Uterus (tissue), 4 donors: Measurements from ENCODE around the gene IQSEC1. TPM values are rescaled to one million over a fixed set of nuclear protein-coding genes. Genes with fewer than 3 reads are reported as not detected.

Source experiments
- DNase-seq, 2 donors: peaks; one replicate each; pipeline ENCODE4 v3.0.0-alpha.2; 2019 to 2020
- H3K27ac ChIP-seq, 2 donors: fragments of 200-600 bp; sonication (generic); 1 replicate in 1 of 2; 2 replicates in 1 of 2; pipeline ENCODE4 v1.5.1; 2016 to 2018
- H3K27me3 ChIP-seq, 2 donors: fragments of 200-600 bp; sonication (generic); one replicate each; pipeline ENCODE4 v1.5.1; 2018 to 2019; ENCODE audit warnings: control low read depth in 1 of 2
- H3K36me3 ChIP-seq, 2 donors: fragments of 200-600 bp; sonication (generic); one replicate each; pipeline ENCODE4 v1.5.1; 2019; ENCODE audit warnings: control low read depth in 1 of 2
- H3K4me1 ChIP-seq, 2 donors: fragments of 200-600 bp; sonication (generic); one replicate each; pipeline ENCODE4 v1.5.1; 2018 to 2019; ENCODE audit warnings: control low read depth in 1 of 2
- H3K4me3 ChIP-seq, 2 donors: fragments of 200-600 bp; sonication (generic); 1 replicate in 1 of 2; 2 replicates in 1 of 2; pipeline ENCODE4 v1.5.1; 2018 to 2019; ENCODE audit warnings: mild to moderate bottlenecking in 1 of 2
- H3K9me3 ChIP-seq, 2 donors: fragments of 200-600 bp; sonication (generic); one replicate each; pipeline ENCODE4 v1.5.1; 2019; ENCODE audit warnings: control low read depth in 1 of 2
- CTCF ChIP-seq, 4 experiments: fragments of 200-600 bp in 2 of 4; fragments of 450-650 bp in 2 of 4; sonication (generic) in 2 of 4; IDR thresholded peaks; one replicate each; pipeline ENCODE4 v1.5.1; 2016 to 2019; ENCODE audit warnings: antibody characterized with exemption in 4 of 4, mild to moderate bottlenecking in 2 of 4, moderate library complexity in 1 of 4
- POLR2A ChIP-seq, 2 donors: fragments of 450-650 bp; IDR thresholded peaks; one replicate each; pipeline ENCODE4 v1.6.1; 2016; ENCODE audit warnings: antibody characterized with exemption in 2 of 2, mild to moderate bottlenecking in 1 of 2, moderate library complexity in 1 of 2
- intact Hi-C: fragments of 100-400 bp; cut with DNase I; formaldehyde crosslinking; loops from one replicate; pipeline ENCODE4 v1.15.1; 2023; ENCODE audit warnings: low total_unique reads
- total RNA-seq, 4 donors: library from RNA; depleted of rRNA in 3 of 4; stranded (reverse); fragments of >200 nt in 3 of 4; gene quantifications; one replicate each; pipeline versions ENCODE4 v1.1.0 to v1.2.4, GENCODE V29; 2014 to 2023
- donor health status: DM: yes; HTN: yes; CAD: no.

Gene IQSEC1
- total RNA-seq, 4 donors from 2014 or later, result 17.9 to 61.4 (median 49.7) TPM

- no peak for TF ChIP-seq CTCF (IDR thresholded peaks at IDR 0.05)
- TF ChIP-seq POLR2A (IDR thresholded peaks at IDR 0.05), result no peak
- DNase-seq, result no peak
- H3K36me3 ChIP-seq, result no peaks in the 10 kb centered on the region
- no peak overlapping the region for H3K4me3 ChIP-seq
- H3K27me3 ChIP-seq, result no peaks in the 10 kb centered on the region
- intact Hi-C loops, result no loop called here
- H3K4me1 ChIP-seq, result peaks cover 9 to 12% of the 10 kb centered on the region in 2 donors
- no peak overlapping the region for H3K27ac ChIP-seq
- H3K9me3 ChIP-seq, result no peaks in the 10 kb centered on the region
Observed at GRCh38 chr3:13018561-13019242, 54.5 kb downstream of the IQSEC1 start.

GRCh38 chr3:13018043-13018451, 55.2 kb downstream of the IQSEC1 start:
- TF ChIP-seq CTCF (IDR thresholded peaks at IDR 0.05) (no peak), POLR2A (IDR thresholded peaks at IDR 0.05) (no peak)
- H3K27me3 ChIP-seq, result no peaks in the 10 kb centered on the region
- intact Hi-C loops, result no loop called here
- peaks cover 9 to 12% of the 10 kb centered on the region in 2 donors for H3K4me1 ChIP-seq
- DNase-seq, result no peak
- H3K36me3 ChIP-seq, result no peaks in the 10 kb centered on the region
- no peak overlapping the region for H3K4me3 ChIP-seq
- H3K27ac ChIP-seq, result no peak overlapping the region
- no peaks in the 10 kb centered on the region for H3K9me3 ChIP-seq

- H3K4me3 ChIP-seq, result no peak overlapping the region
- intact Hi-C loops, result no loop called here
- no peaks in the 10 kb centered on the region for H3K9me3 ChIP-seq
- H3K4me1 ChIP-seq, result peaks cover 9% of the 10 kb centered on the region in 2 donors
- no peak for DNase-seq
- H3K36me3 ChIP-seq, result no peaks in the 10 kb centered on the region
- H3K27me3 ChIP-seq, result no peaks in the 10 kb centered on the region
- H3K27ac ChIP-seq, result no peak overlapping the region
- TF ChIP-seq CTCF (IDR thresholded peaks at IDR 0.05) (no peak), POLR2A (IDR thresholded peaks at IDR 0.05) (no peak)
Observed at GRCh38 chr3:13017361-13018042, 55.7 kb downstream of the IQSEC1 start.

- H3K4me3 ChIP-seq, result no peak overlapping the region
- H3K27ac ChIP-seq, result no peak overlapping the region
- no peaks in the 10 kb centered on the region for H3K36me3 ChIP-seq
- H3K27me3 ChIP-seq, result no peaks in the 10 kb centered on the region
- DNase-seq, result no peak
- TF ChIP-seq CTCF (IDR thresholded peaks at IDR 0.05) (no peak), POLR2A (IDR thresholded peaks at IDR 0.05) (no peak)
- intact Hi-C loops, result no loop called here
- no peaks in the 10 kb centered on the region for H3K9me3 ChIP-seq
- peaks cover 6% of the 10 kb centered on the region in 2 donors for H3K4me1 ChIP-seq
Observed at GRCh38 chr3:13016721-13017255, 56.4 kb downstream of the IQSEC1 start.

GRCh38 chr3:13016083-13016720, 57.0 kb downstream of the IQSEC1 start:
- intact Hi-C loops, result no loop called here
- Histone ChIP-seq H3K27ac (peak overlapping the region in 1 of 2 donors; percentile 47), H3K4me1 (peaks cover 0 to under 1% of the 10 kb centered on the region in 2 donors), H3K36me3 (no peaks in the 10 kb centered on the region), H3K9me3 (no peaks in the 10 kb centered on the region), H3K27me3 (no peaks in the 10 kb centered on the region), H3K4me3 (no peak overlapping the region)
- TF ChIP-seq POLR2A (IDR thresholded peaks at IDR 0.05) (no peak), CTCF (IDR thresholded peaks at IDR 0.05) (no peak)
- DNase-seq, result no peak
